C4-2B (cell line): Measurements from ENCODE around the gene ANKRD6.

Experiments
- ZFX ChIP-seq: fragments of 450-650 bp; IDR thresholded peaks from 2 replicates; pipeline ENCODE4 v1.6.1; 2017
- TF ChIP-seq, protein P1 (sequence below): fragments of 450-650 bp; conservative IDR thresholded peaks from 2 replicates; pipeline ENCODE4 v1.5.1; 2017; ENCODE audit warnings: mild to moderate bottlenecking

DNA sequence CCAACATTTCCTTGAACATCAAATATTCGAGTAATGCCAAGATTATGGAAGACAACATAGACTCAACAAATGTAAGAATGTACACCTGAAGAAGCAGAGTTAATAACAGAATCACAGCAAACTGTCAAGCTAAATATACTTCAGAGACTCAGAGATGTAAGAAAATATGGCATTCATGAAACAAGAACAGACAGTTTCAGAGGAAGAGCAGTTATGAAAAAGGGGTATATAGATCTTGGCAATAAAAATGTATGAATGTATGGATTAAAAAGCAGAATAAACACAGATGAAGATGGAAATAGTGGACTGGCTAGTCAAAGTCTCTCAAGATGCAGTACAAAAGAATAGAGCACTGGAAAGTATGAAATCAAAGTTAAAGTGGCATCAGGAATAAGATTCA lies 39.3 kb upstream of the ANKRD6 start:
- TF ChIP-seq, protein P1, sequence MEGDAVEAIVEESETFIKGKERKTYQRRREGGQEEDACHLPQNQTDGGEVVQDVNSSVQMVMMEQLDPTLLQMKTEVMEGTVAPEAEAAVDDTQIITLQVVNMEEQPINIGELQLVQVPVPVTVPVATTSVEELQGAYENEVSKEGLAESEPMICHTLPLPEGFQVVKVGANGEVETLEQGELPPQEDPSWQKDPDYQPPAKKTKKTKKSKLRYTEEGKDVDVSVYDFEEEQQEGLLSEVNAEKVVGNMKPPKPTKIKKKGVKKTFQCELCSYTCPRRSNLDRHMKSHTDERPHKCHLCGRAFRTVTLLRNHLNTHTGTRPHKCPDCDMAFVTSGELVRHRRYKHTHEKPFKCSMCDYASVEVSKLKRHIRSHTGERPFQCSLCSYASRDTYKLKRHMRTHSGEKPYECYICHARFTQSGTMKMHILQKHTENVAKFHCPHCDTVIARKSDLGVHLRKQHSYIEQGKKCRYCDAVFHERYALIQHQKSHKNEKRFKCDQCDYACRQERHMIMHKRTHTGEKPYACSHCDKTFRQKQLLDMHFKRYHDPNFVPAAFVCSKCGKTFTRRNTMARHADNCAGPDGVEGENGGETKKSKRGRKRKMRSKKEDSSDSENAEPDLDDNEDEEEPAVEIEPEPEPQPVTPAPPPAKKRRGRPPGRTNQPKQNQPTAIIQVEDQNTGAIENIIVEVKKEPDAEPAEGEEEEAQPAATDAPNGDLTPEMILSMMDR = no peak
- TF ChIP-seq ZFX = no peak
